Hepatocyte (in vitro differentiated cells): Measurements from ENCODE around the gene NEDD9. TPM values are rescaled to one million over a fixed set of nuclear protein-coding genes. Genes with fewer than 3 reads are reported as not detected.

ENCODE experiments used
- DNase-seq: peaks from one replicate; pipeline ENCODE4 v3.0.0-alpha.2; 2016; ENCODE audit warnings: low spot score
- H2AFZ ChIP-seq: fragments of 200-600 bp; sonication (generic); 2 replicates; pipeline ENCODE4 v1.6.0; 2016; ENCODE audit warnings: antibody characterized with exemption, mild to moderate bottlenecking
- H3K27ac ChIP-seq: fragments of 200-600 bp; sonication (generic); 2 replicates; pipeline ENCODE4 v1.5.1; 2016; ENCODE audit warnings: mild to moderate bottlenecking
- H3K27me3 ChIP-seq: fragments of 200-600 bp; sonication (generic); 2 replicates; pipeline ENCODE4 v1.6.1; 2016
- H3K36me3 ChIP-seq: fragments of 200-600 bp; sonication (generic); replicated peaks from 2 replicates; pipeline ENCODE4 v1.5.1; 2016; ENCODE audit warnings: low read depth; ENCODE audit not compliant: insufficient read depth
- H3K4me1 ChIP-seq: fragments of 200-600 bp; sonication (generic); 2 replicates; pipeline ENCODE4 v1.5.1; 2016; ENCODE audit warnings: mild to moderate bottlenecking, moderate library complexity; ENCODE audit not compliant: insufficient read depth
- H3K4me2 ChIP-seq: fragments of 200-600 bp; sonication (generic); 2 replicates; pipeline ENCODE4 v1.6.0; 2016
- H3K4me3 ChIP-seq: fragments of 200-600 bp; sonication (generic); 2 replicates; pipeline ENCODE4 v1.5.1; 2016; ENCODE audit warnings: mild to moderate bottlenecking
- H3K79me2 ChIP-seq: fragments of 200-600 bp; sonication (generic); 2 replicates; pipeline ENCODE4 v1.6.0; 2017; ENCODE audit warnings: mild to moderate bottlenecking
- H3K9me2 ChIP-seq: fragments of 200-600 bp; sonication (generic); replicated peaks from 2 replicates; pipeline ENCODE4 v1.6.0; 2017; ENCODE audit warnings: mild to moderate bottlenecking; ENCODE audit not compliant: insufficient read depth
- H3K9me3 ChIP-seq: fragments of 200-600 bp; sonication (generic); 2 replicates; pipeline ENCODE4 v1.5.1; 2016; ENCODE audit warnings: low read depth, mild to moderate bottlenecking
- H4K20me1 ChIP-seq: fragments of 200-600 bp; sonication (generic); 2 replicates; pipeline ENCODE4 v1.6.0; 2016; ENCODE audit warnings: mild to moderate bottlenecking; ENCODE audit not compliant: insufficient read depth, poor library complexity, severe bottlenecking
- EZH2 ChIP-seq: fragments of 200-600 bp; sonication (generic); IDR thresholded peaks from 2 replicates; pipeline ENCODE4 v1.6.1; 2016; ENCODE audit warnings: antibody characterized with exemption, mild to moderate bottlenecking, borderline replicate concordance
- EZH2phosphoT487 ChIP-seq: fragments of 200-600 bp; sonication (generic); IDR thresholded peaks from one replicate; pipeline ENCODE4 v1.6.1; 2018; ENCODE audit warnings: antibody characterized with exemption, mild to moderate bottlenecking, low read depth, moderate library complexity; ENCODE audit not compliant: unreplicated experiment, severe bottlenecking
- WGBS: methylation state at CpG from one replicate; pipeline ENCODE4 v1.1.6; 2016; ENCODE audit warnings: low lambda C conversion rate; ENCODE audit errors: missing lambda C conversion rate; 5-methylcytosine and 5-hydroxymethylcytosine counted together
- polyA plus RNA-seq: library from polyadenylated mRNA; unstranded; fragments of >200 nt; fragmentation: Nextera tagmentation; extraction: Ambion mirVana; gene quantifications from 2 replicates; pipeline ENCODE4 v1.2.1, GENCODE V29; 2016
- small RNA-seq: library from RNA; depleted of rRNA; stranded (forward); fragments of <200 nt; gene quantifications from one replicate; pipeline ENCODE3, GENCODE V24; 2014
- total RNA-seq: library from RNA; depleted of rRNA; stranded (reverse); fragments of >200 nt; gene quantifications from 2 replicates; pipeline ENCODE4 v1.2.3, GENCODE V29; 2014
- TF ChIP-seq, protein P1 (sequence below): fragments of 200-600 bp; sonication (generic); IDR thresholded peaks from 2 replicates; pipeline ENCODE4 v1.5.1; 2016; ENCODE audit warnings: antibody characterized with exemption, mild to moderate bottlenecking; ENCODE audit not compliant: poor library complexity

Gene NEDD9
- total and polyA plus RNA-seq, 2 experiments from 2014 or later = 55.1 to 59.3 TPM

DNA sequence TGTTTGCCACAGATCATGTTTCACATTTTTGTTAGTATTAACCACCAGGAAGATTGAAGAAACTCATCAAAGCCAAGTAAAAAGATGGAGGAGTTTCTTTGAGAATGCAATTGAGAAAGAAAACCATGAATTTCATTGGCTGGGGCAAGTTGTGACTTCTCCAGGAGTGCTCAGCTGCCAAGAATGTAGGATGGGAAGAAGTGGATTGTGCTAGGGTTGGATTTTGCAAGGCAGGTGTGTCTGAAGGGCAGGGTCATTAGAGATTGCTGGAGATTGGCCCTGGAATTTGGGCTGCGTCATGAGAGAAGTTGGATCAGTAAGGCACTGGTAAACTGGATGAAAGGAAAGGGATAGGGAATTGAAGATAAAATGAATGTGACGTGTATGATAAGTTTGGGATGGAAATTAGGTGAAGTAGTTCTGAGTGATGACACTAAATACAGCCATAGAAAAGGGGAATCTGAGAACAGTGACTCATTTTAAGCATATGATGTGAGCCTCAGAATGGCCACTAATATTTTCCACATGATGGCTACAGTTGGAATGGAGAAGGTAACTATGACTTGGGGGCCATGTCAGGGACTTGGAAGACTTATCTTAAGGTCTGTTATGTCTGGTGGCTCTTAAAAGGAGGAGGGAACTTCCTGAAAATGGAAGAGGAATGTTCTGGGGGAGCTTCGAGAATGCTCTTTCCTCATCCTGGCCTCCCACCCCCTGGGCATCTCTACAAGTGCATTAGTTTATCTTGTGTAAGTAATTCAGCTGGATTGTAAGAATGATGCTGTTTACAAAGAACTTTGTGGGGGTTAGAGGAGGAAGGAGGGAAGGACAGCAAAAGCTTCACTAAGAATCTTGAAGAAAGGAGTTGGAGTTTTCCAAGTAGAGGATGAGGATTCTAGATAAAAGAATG is 93.2 kb downstream of the NEDD9 start:
- H2AFZ ChIP-seq = no peak overlapping the region
- H3K9me2 ChIP-seq = no peaks in the 10 kb centered on the region
- 88% methylated on average over 3 of the region's 3 CpGs for WGBS
- no peak overlapping the region for H3K4me3 ChIP-seq
- no peaks in the 10 kb centered on the region for H3K27me3 ChIP-seq
- no peak overlapping the region for H3K4me2 ChIP-seq
- DNase-seq = no peak
- TF ChIP-seq, protein P1, sequence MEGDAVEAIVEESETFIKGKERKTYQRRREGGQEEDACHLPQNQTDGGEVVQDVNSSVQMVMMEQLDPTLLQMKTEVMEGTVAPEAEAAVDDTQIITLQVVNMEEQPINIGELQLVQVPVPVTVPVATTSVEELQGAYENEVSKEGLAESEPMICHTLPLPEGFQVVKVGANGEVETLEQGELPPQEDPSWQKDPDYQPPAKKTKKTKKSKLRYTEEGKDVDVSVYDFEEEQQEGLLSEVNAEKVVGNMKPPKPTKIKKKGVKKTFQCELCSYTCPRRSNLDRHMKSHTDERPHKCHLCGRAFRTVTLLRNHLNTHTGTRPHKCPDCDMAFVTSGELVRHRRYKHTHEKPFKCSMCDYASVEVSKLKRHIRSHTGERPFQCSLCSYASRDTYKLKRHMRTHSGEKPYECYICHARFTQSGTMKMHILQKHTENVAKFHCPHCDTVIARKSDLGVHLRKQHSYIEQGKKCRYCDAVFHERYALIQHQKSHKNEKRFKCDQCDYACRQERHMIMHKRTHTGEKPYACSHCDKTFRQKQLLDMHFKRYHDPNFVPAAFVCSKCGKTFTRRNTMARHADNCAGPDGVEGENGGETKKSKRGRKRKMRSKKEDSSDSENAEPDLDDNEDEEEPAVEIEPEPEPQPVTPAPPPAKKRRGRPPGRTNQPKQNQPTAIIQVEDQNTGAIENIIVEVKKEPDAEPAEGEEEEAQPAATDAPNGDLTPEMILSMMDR = no peak
- no peak for TF ChIP-seq EZH2phosphoT487
- no peak for TF ChIP-seq EZH2
- no peaks in the 10 kb centered on the region for H3K36me3 ChIP-seq
- no peak overlapping the region for H3K27ac ChIP-seq
- no peaks in the 10 kb centered on the region for H3K9me3 ChIP-seq
- H3K4me1 ChIP-seq = peaks cover 4% of the 10 kb centered on the region
- H3K79me2 ChIP-seq = no peaks in the 10 kb centered on the region
- H4K20me1 ChIP-seq = no peaks in the 10 kb centered on the region

DNA sequence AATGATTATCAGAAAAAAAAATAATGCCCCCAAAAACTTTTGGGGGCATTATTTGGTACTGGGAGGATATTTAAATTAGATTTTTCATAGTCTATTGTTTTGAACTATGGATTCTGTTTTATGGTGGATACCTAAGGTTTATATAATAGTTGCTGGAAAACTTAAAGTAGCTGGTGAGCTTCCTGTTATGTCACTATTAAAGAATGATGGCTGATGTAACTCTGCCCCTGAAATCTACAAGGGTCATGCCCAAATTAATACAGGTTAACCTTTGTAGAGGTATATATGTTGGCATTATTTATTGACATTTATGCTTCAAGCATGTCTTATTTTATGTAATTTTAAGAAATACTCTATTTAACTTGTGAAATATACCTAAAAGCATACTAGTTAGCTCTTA is 95.7 kb downstream of the NEDD9 start:
- peaks cover 6% of the 10 kb centered on the region for H3K79me2 ChIP-seq
- H3K4me3 ChIP-seq = no peak overlapping the region
- no peaks in the 10 kb centered on the region for H3K4me1 ChIP-seq
- DNase-seq = no peak
- TF ChIP-seq, protein P1 = no peak
- TF ChIP-seq EZH2phosphoT487 = no peak
- TF ChIP-seq EZH2 = no peak
- H4K20me1 ChIP-seq = no peaks in the 10 kb centered on the region
- no peaks in the 10 kb centered on the region for H3K27me3 ChIP-seq
- no peaks in the 10 kb centered on the region for H3K9me3 ChIP-seq
- H3K36me3 ChIP-seq = no peaks in the 10 kb centered on the region
- no peak overlapping the region for H3K4me2 ChIP-seq
- H3K27ac ChIP-seq = no peak overlapping the region
- no peak overlapping the region for H2AFZ ChIP-seq
- no peaks in the 10 kb centered on the region for H3K9me2 ChIP-seq

Small RNAs within 50 kb of the gene (small RNA-seq; reads per million reads assigned to genes)
- gene AL136139.1 = not detected

Other genes with a start within 250 kb of the NEDD9 start
- 20.8 and 24.8 TPM in 2 replicates for gene ELOVL2, start 188.4 kb downstream of the NEDD9 start, total RNA-seq
- gene ELOVL2, start 188.4 kb downstream of the NEDD9 start, polyA plus RNA-seq = 13.6 and 13.9 TPM in 2 replicates
- 16.0 and 18.2 TPM in 2 replicates for gene SMIM13, start 138.8 kb downstream of the NEDD9 start, total RNA-seq
- gene SMIM13, start 138.8 kb downstream of the NEDD9 start, polyA plus RNA-seq = 9.3 and 12.3 TPM in 2 replicates
- 1.7 and 2.2 TPM in 2 replicates for gene ERVFRD-1, start 120.9 kb downstream of the NEDD9 start, total RNA-seq
- 4.6 and 4.9 TPM in 2 replicates for gene ERVFRD-1, start 120.9 kb downstream of the NEDD9 start, polyA plus RNA-seq